ENCODE measurements around the gene HOXD11. TPM values are rescaled to one million over a fixed set of nuclear protein-coding genes. Genes with fewer than 3 reads are reported as not detected.

The HOXD11 gene
- not detected for total RNA-seq

GRCh38 chr2:176106581-176107539 lies at the start of gene HOXD11:
HOXD11 (plus strand) TSS chr2:176107280; CDS start chr2:176107356, 76 bp downstream.
- TF ChIP-seq CTCF (IDR thresholded peaks at IDR 0.05; ENCODE audit: low read depth) = no peak

GRCh38 chr2:176063958-176064357 lies 43.1 kb upstream of the HOXD11 start:
- TF ChIP-seq CTCF (IDR thresholded peaks at IDR 0.05; ENCODE audit: low read depth) = no peak

GRCh38 chr2:176066645-176067588 lies 40.2 kb upstream of the HOXD11 start:
- TF ChIP-seq CTCF (IDR thresholded peaks at IDR 0.05; ENCODE audit: low read depth) = no peak

- no peak for TF ChIP-seq CTCF (IDR thresholded peaks at IDR 0.05; ENCODE audit: low read depth)
Observed at GRCh38 chr2:176067589-176068418, 39.3 kb upstream of the HOXD11 start.

GRCh38 chr2:176068419-176068832 lies 38.7 kb upstream of the HOXD11 start:
- no peak for TF ChIP-seq CTCF (IDR thresholded peaks at IDR 0.05; ENCODE audit: low read depth)

GRCh38 chr2:176071330-176072291 lies 35.5 kb upstream of the HOXD11 start:
- no peak for TF ChIP-seq CTCF (IDR thresholded peaks at IDR 0.05; ENCODE audit: low read depth)
